Breast epithelium (tissue), 4 donors: Measurements from ENCODE around the gene CNIH4. TPM values are rescaled to one million over a fixed set of nuclear protein-coding genes. Genes with fewer than 3 reads are reported as not detected.
"Not testable (repeated sequence)": the region's sequence is repeated elsewhere in the genome, so short reads cannot be mapped to it uniquely, and the experiment has no call there.

Source experiments
- DNase-seq, 2 donors: peaks; one replicate each; pipeline ENCODE4 v3.0.0-alpha.2; 2019; ENCODE audit warnings: low spot score in 2 of 2
- H3K27ac ChIP-seq, 2 donors: fragments of 200-600 bp; sonication (generic) in 1 of 2; one replicate each; pipeline ENCODE4 v1.5.1; 2016 to 2019; ENCODE audit warnings: mild to moderate bottlenecking in 1 of 2
- H3K27me3 ChIP-seq, 2 donors: fragments of 200-600 bp; sonication (generic) in 1 of 2; one replicate each; pipeline versions ENCODE4 v1.5.1 to v1.6.0; 2017 to 2019; ENCODE audit warnings: control low read depth in 1 of 2, mild to moderate bottlenecking in 1 of 2
- H3K36me3 ChIP-seq: fragments of 200-600 bp; one replicate; pipeline ENCODE4 v1.5.1; 2019
- H3K4me1 ChIP-seq, 2 donors: fragments of 200-600 bp; sonication (generic); one replicate each; pipeline ENCODE4 v1.5.1; 2016 to 2019; ENCODE audit warnings: control low read depth in 1 of 2
- H3K4me3 ChIP-seq, 3 donors: fragments of 200-600 bp; sonication (generic); 1 replicate in 2 of 3; 2 replicates in 1 of 3; pipeline ENCODE4 v1.5.1; 2016 to 2019; ENCODE audit warnings: mild to moderate bottlenecking in 3 of 3, moderate library complexity in 2 of 3
- H3K9me3 ChIP-seq, 2 donors: fragments of 200-600 bp; sonication (generic) in 1 of 2; one replicate each; pipeline ENCODE4 v1.5.1; 2016 to 2019; ENCODE audit warnings: control low read depth in 1 of 2
- POLR2A ChIP-seq: fragments of 450-650 bp; IDR thresholded peaks from one replicate; pipeline ENCODE4 v1.6.1; 2016; ENCODE audit warnings: antibody characterized with exemption, mild to moderate bottlenecking, moderate library complexity
- POLR2AphosphoS5 ChIP-seq, 3 donors: sonication (generic); formaldehyde crosslinking; IDR thresholded peaks; one replicate each; pipeline ENCODE4 v1.6.1; 2017; ENCODE audit warnings: antibody characterized with exemption in 3 of 3
- intact Hi-C: fragments of 100-400 bp; cut with DNase I; formaldehyde crosslinking; loops from one replicate; pipeline ENCODE4 v1.15.1; 2023; ENCODE audit warnings: low total_unique reads
- total RNA-seq, 3 donors: library from RNA; depleted of rRNA; stranded (reverse); fragments of >200 nt; gene quantifications; one replicate each; pipeline ENCODE4 v1.1.0, GENCODE V29; 2016
- TF ChIP-seq, protein P1 (sequence below), 3 donors: fragments of 450-650 bp; IDR thresholded peaks; one replicate each; pipeline ENCODE4 v1.5.1; 2016 to 2017; ENCODE audit warnings: antibody characterized with exemption in 3 of 3, mild to moderate bottlenecking in 3 of 3, moderate library complexity in 3 of 3

Gene CNIH4
- total RNA-seq, 3 donors from 2014 or later = 42.9 to 54.1 (median 43.3) TPM

DNA sequence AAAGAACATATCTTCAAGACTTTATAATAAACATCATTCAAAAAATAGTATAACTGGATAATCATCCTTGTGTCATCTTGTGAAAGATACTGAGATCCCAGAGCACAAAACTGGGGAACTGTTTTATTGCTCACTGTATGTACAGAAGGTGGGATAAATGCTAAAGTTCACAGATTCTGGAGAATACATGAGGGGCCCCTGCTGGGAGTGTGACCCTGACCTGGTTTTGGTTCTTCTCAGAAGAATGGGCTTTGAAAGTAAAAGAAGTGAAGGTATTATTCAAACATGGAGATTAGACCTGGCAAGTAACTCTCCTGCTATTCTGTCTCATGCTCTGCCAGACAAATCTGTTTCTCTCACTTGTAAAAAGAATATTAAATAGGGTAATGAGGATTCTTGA is 63.4 kb downstream of the CNIH4 start:
- TF ChIP-seq POLR2A (no peak), POLR2AphosphoS5 (IDR thresholded peaks at IDR 0.05) (no peak)
- TF ChIP-seq, protein P1, sequence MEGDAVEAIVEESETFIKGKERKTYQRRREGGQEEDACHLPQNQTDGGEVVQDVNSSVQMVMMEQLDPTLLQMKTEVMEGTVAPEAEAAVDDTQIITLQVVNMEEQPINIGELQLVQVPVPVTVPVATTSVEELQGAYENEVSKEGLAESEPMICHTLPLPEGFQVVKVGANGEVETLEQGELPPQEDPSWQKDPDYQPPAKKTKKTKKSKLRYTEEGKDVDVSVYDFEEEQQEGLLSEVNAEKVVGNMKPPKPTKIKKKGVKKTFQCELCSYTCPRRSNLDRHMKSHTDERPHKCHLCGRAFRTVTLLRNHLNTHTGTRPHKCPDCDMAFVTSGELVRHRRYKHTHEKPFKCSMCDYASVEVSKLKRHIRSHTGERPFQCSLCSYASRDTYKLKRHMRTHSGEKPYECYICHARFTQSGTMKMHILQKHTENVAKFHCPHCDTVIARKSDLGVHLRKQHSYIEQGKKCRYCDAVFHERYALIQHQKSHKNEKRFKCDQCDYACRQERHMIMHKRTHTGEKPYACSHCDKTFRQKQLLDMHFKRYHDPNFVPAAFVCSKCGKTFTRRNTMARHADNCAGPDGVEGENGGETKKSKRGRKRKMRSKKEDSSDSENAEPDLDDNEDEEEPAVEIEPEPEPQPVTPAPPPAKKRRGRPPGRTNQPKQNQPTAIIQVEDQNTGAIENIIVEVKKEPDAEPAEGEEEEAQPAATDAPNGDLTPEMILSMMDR (IDR thresholded peaks at IDR 0.05) = no peak
- H3K27me3 ChIP-seq = no peaks in the 10 kb centered on the region
- no peak for DNase-seq
- no peaks in the 10 kb centered on the region for H3K9me3 ChIP-seq
- H3K4me3 ChIP-seq = no peak overlapping the region
- no peak overlapping the region for H3K27ac ChIP-seq
- H3K36me3 ChIP-seq = peaks cover 5% of the 10 kb centered on the region
- H3K4me1 ChIP-seq = no peaks in the 10 kb centered on the region
- intact Hi-C loops = no loop called here

- Histone ChIP-seq H3K36me3 (no peaks in the 10 kb centered on the region), H3K9me3 (no peaks in the 10 kb centered on the region), H3K27ac (no peak overlapping the region), H3K4me1 (no peaks in the 10 kb centered on the region), H3K4me3 (no peak overlapping the region), H3K27me3 (no peaks in the 10 kb centered on the region)
- intact Hi-C loops = no loop called here
- no peak for TF ChIP-seq POLR2A
- TF ChIP-seq POLR2AphosphoS5 (IDR thresholded peaks at IDR 0.05) = no peak
- TF ChIP-seq, protein P1 (IDR thresholded peaks at IDR 0.05) = no peak
- no peak for DNase-seq
Measured at GRCh38 chr1:224425279-224425884, 68.7 kb downstream of the CNIH4 start.

- H3K27me3 ChIP-seq, DNase-seq, intact Hi-C loops, H3K4me1 ChIP-seq, H3K36me3 ChIP-seq, H3K4me3 ChIP-seq, H3K9me3 ChIP-seq, H3K27ac ChIP-seq: not testable (repeated sequence)
Measured at GRCh38 chr1:224426869-224427268, 70.2 kb downstream of the CNIH4 start.

GRCh38 chr1:224427346-224427745 is 70.7 kb downstream of the CNIH4 start:
- Histone ChIP-seq H3K27ac (no peak overlapping the region), H3K27me3 (no peaks in the 10 kb centered on the region), H3K4me1 (no peaks in the 10 kb centered on the region), H3K36me3 (no peaks in the 10 kb centered on the region), H3K9me3 (no peaks in the 10 kb centered on the region), H3K4me3 (no peak overlapping the region)
- no peak for DNase-seq
- TF ChIP-seq, protein P1 (IDR thresholded peaks at IDR 0.05) = no peak
- TF ChIP-seq POLR2A (no peak), POLR2AphosphoS5 (IDR thresholded peaks at IDR 0.05) (no peak)
- intact Hi-C loops = no loop called here

DNA sequence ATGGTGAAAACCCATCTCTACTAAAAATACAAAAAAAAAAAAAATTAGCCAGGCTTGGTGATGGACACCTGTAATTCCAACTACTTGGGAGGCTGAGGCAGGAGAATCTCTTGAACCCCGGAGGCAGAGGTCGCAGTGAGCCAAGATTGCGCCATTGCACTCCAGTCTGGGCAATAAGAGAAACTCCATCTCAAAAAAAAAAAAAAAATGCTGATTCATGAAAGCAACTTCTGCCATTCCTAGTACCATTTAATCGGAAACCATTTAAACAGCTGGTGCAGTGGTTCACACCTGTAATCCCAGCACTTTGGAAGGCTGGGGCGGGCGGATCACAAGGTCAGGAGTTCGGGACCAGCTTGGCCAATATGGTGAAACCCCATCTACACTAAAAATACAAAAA is 72.0 kb downstream of the CNIH4 start:
- H3K4me1 ChIP-seq, H3K4me3 ChIP-seq, DNase-seq, H3K27me3 ChIP-seq, intact Hi-C loops, H3K27ac ChIP-seq, H3K9me3 ChIP-seq, H3K36me3 ChIP-seq: not testable (repeated sequence)

Other genes with a start within 250 kb of the CNIH4 start
- 10 to 100 TPM; 23.9 to 50.5 (median 26.2) TPM for gene FBXO28, start 242.8 kb upstream of the CNIH4 start, total RNA-seq
- gene DEGS1, start 173.6 kb upstream of the CNIH4 start, total RNA-seq = 10 to 100 TPM; 74.9 to 84.4 (median 81.0) TPM
- 10 to 100 TPM; 16.0 to 46.0 (median 30.8) TPM for gene NVL, start 26.7 kb upstream of the CNIH4 start, total RNA-seq
- gene WDR26, start 77.9 kb downstream of the CNIH4 start, total RNA-seq = 100 to 1,000 TPM in 2 of 3 donors, 10 to 100 TPM in 1; 88.5 to 108 (median 108) TPM